Mesendoderm (in vitro differentiated cells): ENCODE data around the gene DCD.

Source experiments
- DNase-seq: peaks from one replicate; pipeline ENCODE4 v3.0.0; 2013
- H2AK5ac ChIP-seq: 2 replicates; pipeline ENCODE4 v1.6.1; 2013; ENCODE audit warnings: low read length, inconsistent platforms
- H2BK120ac ChIP-seq: 2 replicates; pipeline ENCODE4 v1.6.1; 2013; ENCODE audit warnings: low read depth, mild to moderate bottlenecking, low read length, moderate library complexity, mixed read lengths
- H2BK15ac ChIP-seq: replicated peaks from 2 replicates; pipeline ENCODE4 v1.6.1; 2013; ENCODE audit warnings: low read depth, mild to moderate bottlenecking, moderate library complexity
- H2BK5ac ChIP-seq: 2 replicates; pipeline ENCODE4 v1.6.1; 2013; ENCODE audit warnings: low read length, inconsistent platforms
- H3K18ac ChIP-seq: 2 replicates; pipeline ENCODE4 v1.6.1; 2013; ENCODE audit warnings: mild to moderate bottlenecking, low read length, mixed read lengths
- H3K23ac ChIP-seq: one replicate; pipeline ENCODE4 v1.6.1; 2013; ENCODE audit warnings: low read length
- H3K27ac ChIP-seq: 2 replicates; pipeline ENCODE4 v1.5.1; 2013; ENCODE audit warnings: low read depth, mild to moderate bottlenecking, inconsistent platforms, low read length, moderate library complexity
- H3K27me3 ChIP-seq: 2 replicates; pipeline ENCODE4 v1.6.1; 2013; ENCODE audit warnings: low read length, control low read depth, mild to moderate bottlenecking, inconsistent platforms; ENCODE audit not compliant: insufficient read depth, poor library complexity
- H3K36me3 ChIP-seq: 2 replicates; pipeline ENCODE4 v1.6.1; 2013; ENCODE audit warnings: low read length, inconsistent platforms; ENCODE audit not compliant: control insufficient read depth, insufficient read depth
- H3K4ac ChIP-seq: one replicate; pipeline ENCODE4 v1.6.1; 2013; ENCODE audit warnings: low read depth, mild to moderate bottlenecking, low read length, moderate library complexity
- H3K4me1 ChIP-seq: 2 replicates; pipeline ENCODE4 v1.6.1; 2013; ENCODE audit warnings: low read depth, low read length, inconsistent platforms; ENCODE audit not compliant: control insufficient read depth
- H3K4me2 ChIP-seq: 2 replicates; pipeline ENCODE4 v1.6.1; 2013; ENCODE audit warnings: low read length
- H3K4me3 ChIP-seq: 2 replicates; pipeline ENCODE4 v1.5.1; 2013; ENCODE audit warnings: mild to moderate bottlenecking, low read length
- H3K56ac ChIP-seq: one replicate; pipeline ENCODE4 v1.6.1; 2013; ENCODE audit warnings: low read length
- H3K79me1 ChIP-seq: 2 replicates; pipeline ENCODE4 v1.6.1; 2013; ENCODE audit warnings: low read length, inconsistent platforms
- H3K79me2 ChIP-seq: 2 replicates; pipeline ENCODE4 v1.6.1; 2013; ENCODE audit warnings: mild to moderate bottlenecking, low read length; ENCODE audit not compliant: control insufficient read depth, insufficient read depth
- H3K9ac ChIP-seq: 2 replicates; pipeline ENCODE4 v1.6.1; 2013; ENCODE audit warnings: low read length, inconsistent platforms
- H4K5ac ChIP-seq: one replicate; pipeline ENCODE4 v1.6.1; 2013; ENCODE audit warnings: low read length
- H4K8ac ChIP-seq: one replicate; pipeline ENCODE4 v1.6.1; 2013; ENCODE audit warnings: low read depth, mild to moderate bottlenecking, control low read depth, low read length, moderate library complexity
- WGBS: extraction: QIAGEN DNeasy Blood & Tissue Kit; methylation state at CpG from one replicate; pipeline ENCODE4 v1.1.7; 2013; ENCODE audit warnings: low lambda C conversion rate, missing lambda C conversion rate; ENCODE audit not compliant: insufficient coverage; ENCODE audit errors: extremely low coverage; 5-methylcytosine and 5-hydroxymethylcytosine counted together

DCD gene

DNA sequence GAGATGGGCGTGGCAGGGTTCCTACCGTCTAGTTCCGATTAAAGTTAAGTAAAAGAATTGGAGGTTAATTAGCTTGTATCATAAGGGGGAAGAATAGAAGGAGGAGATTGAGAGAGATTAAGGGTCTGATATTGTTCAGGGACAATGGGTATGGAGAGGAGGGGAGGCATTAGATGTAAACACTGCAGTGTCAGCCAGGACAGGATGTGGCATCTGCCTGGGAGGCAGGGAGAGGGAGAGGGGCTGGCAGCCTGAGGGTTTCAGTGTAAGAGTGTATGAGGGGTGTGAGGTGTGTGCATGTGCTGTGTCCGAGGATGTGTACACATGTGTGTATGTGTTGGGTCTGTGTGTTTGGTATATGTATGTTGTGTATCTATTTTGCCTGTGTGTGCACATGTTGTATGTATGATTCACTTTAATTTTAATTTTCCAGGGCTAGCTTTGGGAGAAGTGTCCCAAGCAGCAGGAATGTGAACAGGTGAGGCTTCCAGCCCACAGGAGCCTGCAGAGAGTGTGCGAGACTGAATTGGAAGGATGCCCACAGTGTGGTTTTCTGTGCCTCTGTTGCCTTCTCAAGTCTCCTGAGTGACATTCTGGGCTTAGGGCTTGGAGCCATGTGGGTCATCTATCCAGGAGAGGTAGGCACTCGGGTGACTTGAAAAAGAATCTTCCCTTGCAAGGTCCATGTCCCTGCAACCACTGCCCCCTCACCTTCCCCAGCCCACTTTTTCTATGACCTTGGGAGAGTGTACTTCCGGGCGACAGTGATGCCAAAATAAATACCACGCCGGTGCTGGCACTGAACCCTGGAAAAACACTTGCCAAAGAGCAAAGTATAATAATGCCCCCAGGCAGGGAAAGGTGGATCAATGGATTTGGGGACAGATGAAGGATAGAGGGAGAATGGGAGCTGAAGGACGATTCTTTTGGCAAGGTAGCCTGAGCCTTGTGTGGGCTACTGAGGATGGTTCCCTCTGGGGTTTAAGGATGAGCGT lies 36.8 kb upstream of the DCD start:
- WGBS, result 100% methylated on average over 1 of the region's 12 CpGs
- Histone ChIP-seq H3K4ac (no peak overlapping the region), H3K4me2 (no peak overlapping the region)

DNA sequence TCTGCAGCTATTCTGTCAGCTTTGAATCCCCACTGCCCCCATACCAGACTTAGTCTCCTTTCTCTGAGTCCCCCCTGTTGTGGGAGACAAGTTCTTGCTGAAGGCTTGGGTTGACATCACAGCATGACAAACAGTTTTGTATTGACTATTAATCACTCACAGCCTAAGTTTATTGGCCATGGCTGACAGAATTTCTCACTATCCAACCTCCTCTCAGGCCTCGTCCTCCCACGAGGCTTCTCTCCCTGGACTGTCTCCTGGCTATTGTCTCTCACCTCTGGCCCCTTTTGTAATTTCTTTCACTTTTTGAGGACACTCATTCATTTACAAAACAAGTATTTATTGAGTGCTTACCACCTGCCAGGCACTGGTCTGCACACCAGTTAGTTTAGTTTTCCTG lies 35.2 kb upstream of the DCD start:
- Histone ChIP-seq H2AK5ac (no peak overlapping the region), H3K27ac (no peak overlapping the region), H3K4me1 (peaks cover 24% of the 10 kb centered on the region), H3K23ac (no peak overlapping the region), H3K27me3 (no peaks in the 10 kb centered on the region), H3K4ac (no peak overlapping the region), H3K56ac (peak overlapping the region; percentile 35), H4K8ac (no peak overlapping the region), H4K5ac (no peak overlapping the region), H3K9ac (no peak overlapping the region), H2BK5ac (no peak overlapping the region), H2BK120ac (no peak overlapping the region), H3K4me3 (no peak overlapping the region), H3K79me2 (no peaks in the 10 kb centered on the region), H2BK15ac (no peak overlapping the region), H3K4me2 (no peak overlapping the region), H3K18ac (no peak overlapping the region), H3K36me3 (no peaks in the 10 kb centered on the region), H3K79me1 (no peaks in the 10 kb centered on the region)
- peak; percentile 47 for DNase-seq
- WGBS, result no CpG with 5 or more reads among the region's 2 CpGs

More for the DNA sequence above, 36.8 kb upstream of the DCD start:
- Histone ChIP-seq H3K4me3 (no peak overlapping the region), H3K27ac (no peak overlapping the region), H3K27me3 (no peaks in the 10 kb centered on the region), H3K79me2 (no peaks in the 10 kb centered on the region), H2BK120ac (peak overlapping the region; percentile 55), H2AK5ac (peak overlapping the region; percentile 6), H3K56ac (peak overlapping the region; percentile 77), H3K18ac (peak overlapping the region; percentile 35), H3K9ac (no peak overlapping the region), H2BK15ac (no peak overlapping the region), H3K4me1 (peaks cover 24% of the 10 kb centered on the region), H4K5ac (no peak overlapping the region), H2BK5ac (peak overlapping the region; percentile 90), H3K36me3 (no peaks in the 10 kb centered on the region), H4K8ac (no peak overlapping the region), H3K23ac (peak overlapping the region; percentile 76), H3K79me1 (no peaks in the 10 kb centered on the region)
- DNase-seq, result peak; percentile 54

DNA sequence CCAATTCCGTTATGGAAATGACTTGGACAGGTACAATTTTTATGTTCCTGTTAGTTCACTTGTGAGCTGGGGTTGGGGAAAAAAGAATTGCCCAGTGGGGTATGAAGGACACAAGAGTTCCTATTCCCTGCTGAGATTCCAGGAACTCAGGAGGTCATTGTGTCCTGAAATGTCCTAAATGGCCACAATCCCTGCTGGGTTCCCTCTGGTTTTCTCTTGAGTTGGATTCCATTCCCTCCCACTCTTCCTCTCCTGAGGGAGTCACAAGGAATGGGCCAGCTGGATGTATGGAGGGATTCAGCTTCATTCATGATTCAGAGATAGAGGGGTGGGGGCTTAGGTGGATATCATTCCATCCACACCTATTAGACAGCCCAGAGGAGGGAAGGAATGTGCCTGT lies 34.5 kb upstream of the DCD start:
- H2BK15ac ChIP-seq, result no peak overlapping the region
- WGBS, result no CpG with 5 or more reads among the region's 1 CpG
- no peak overlapping the region for H3K4me2 ChIP-seq
- H3K79me1 ChIP-seq, result no peaks in the 10 kb centered on the region
- no peak overlapping the region for H4K5ac ChIP-seq
- H3K4ac ChIP-seq, result no peak overlapping the region
- H2BK5ac ChIP-seq, result peak overlapping the region; percentile 41
- H3K4me1 ChIP-seq, result peaks cover 24% of the 10 kb centered on the region
- no peak overlapping the region for H2BK120ac ChIP-seq
- DNase-seq, result no peak
- H3K18ac ChIP-seq, result peak overlapping the region; percentile 55
- no peak overlapping the region for H4K8ac ChIP-seq
- peak overlapping the region; percentile 57 for H3K56ac ChIP-seq
- peak overlapping the region; percentile 15 for H3K27ac ChIP-seq
- H3K4me3 ChIP-seq, result no peak overlapping the region
- no peak overlapping the region for H3K23ac ChIP-seq
- H3K36me3 ChIP-seq, result no peaks in the 10 kb centered on the region
- H3K79me2 ChIP-seq, result no peaks in the 10 kb centered on the region
- no peak overlapping the region for H2AK5ac ChIP-seq
- no peaks in the 10 kb centered on the region for H3K27me3 ChIP-seq
- peak overlapping the region; percentile 1 for H3K9ac ChIP-seq

DNA sequence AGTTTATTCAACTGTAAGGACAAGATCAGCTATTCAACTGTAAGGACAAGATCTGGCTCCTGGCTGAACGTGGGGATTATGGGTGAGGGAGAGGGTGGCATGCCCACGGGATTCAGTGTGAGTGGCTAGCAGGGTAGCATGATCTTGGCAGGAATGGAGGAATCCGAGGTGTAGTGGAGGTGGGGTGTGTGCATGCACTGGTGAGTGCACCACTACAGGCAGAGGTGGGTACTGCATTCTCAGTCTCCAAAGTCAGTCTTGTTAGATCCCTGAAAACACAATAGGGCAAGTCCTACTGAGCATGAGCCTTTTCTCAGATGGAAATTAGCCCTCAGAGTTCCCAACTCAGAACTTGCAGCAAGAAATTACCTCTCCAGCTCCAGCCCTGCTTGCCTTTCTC lies 32.2 kb upstream of the DCD start:
- Histone ChIP-seq H3K4me1 (peaks cover 24% of the 10 kb centered on the region), H4K5ac (no peak overlapping the region), H3K4ac (no peak overlapping the region), H3K27ac (no peak overlapping the region), H3K23ac (no peak overlapping the region), H3K27me3 (no peaks in the 10 kb centered on the region), H3K79me1 (no peaks in the 10 kb centered on the region), H3K4me2 (no peak overlapping the region), H2AK5ac (no peak overlapping the region), H2BK15ac (no peak overlapping the region), H3K9ac (no peak overlapping the region), H3K79me2 (no peaks in the 10 kb centered on the region), H3K56ac (peak overlapping the region; percentile 6), H4K8ac (no peak overlapping the region), H3K36me3 (no peaks in the 10 kb centered on the region), H2BK120ac (no peak overlapping the region), H3K18ac (no peak overlapping the region), H2BK5ac (no peak overlapping the region), H3K4me3 (no peak overlapping the region)
- no CpG with 5 or more reads among the region's 3 CpGs for WGBS
- DNase-seq, result peak; percentile 82

DNA sequence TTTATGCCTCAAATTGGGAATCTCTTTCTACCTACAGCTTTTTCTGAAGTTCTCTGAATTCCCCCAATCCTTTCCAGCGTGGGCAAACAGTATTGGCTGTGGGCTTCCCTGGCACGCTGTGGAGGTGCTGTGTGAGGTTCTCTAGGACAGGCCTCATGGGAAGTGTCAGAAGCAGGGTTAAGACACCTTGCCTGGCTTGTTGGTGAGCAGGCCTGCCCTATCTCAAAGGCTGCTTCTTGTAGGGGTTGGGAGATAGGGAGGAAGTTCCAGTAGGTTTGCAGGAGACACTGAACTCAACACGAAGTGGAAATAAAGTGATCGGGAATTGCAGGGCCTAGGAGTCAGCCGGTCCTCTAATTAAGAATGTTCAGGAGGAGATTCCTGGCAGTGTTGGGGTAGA lies 30.0 kb upstream of the DCD start:
- Histone ChIP-seq H3K4ac (no peak overlapping the region), H4K8ac (no peak overlapping the region), H3K4me2 (no peak overlapping the region), H4K5ac (no peak overlapping the region), H3K79me2 (no peaks in the 10 kb centered on the region), H3K36me3 (no peaks in the 10 kb centered on the region), H3K27me3 (no peaks in the 10 kb centered on the region), H3K9ac (no peak overlapping the region), H3K4me3 (no peak overlapping the region), H3K4me1 (peaks cover 7% of the 10 kb centered on the region), H3K79me1 (no peaks in the 10 kb centered on the region), H3K27ac (no peak overlapping the region), H3K18ac (no peak overlapping the region), H2BK120ac (no peak overlapping the region), H2AK5ac (no peak overlapping the region), H2BK15ac (no peak overlapping the region), H3K56ac (no peak overlapping the region), H2BK5ac (no peak overlapping the region), H3K23ac (no peak overlapping the region)
- WGBS, result no CpG with 5 or more reads among the region's 5 CpGs
- DNase-seq, result no peak
